GM18499 (cell line): ENCODE data around the gene ACSL3.

ENCODE experiments used
- ATAC-seq: cut with Tn5 transposase; IDR thresholded peaks from one replicate; pipeline ENCODE4 v1.9.1; 2021; ENCODE audit warnings: moderate number of reproducible peaks; ENCODE audit not compliant: insufficient read depth, unreplicated experiment

The ACSL3 gene

DNA sequence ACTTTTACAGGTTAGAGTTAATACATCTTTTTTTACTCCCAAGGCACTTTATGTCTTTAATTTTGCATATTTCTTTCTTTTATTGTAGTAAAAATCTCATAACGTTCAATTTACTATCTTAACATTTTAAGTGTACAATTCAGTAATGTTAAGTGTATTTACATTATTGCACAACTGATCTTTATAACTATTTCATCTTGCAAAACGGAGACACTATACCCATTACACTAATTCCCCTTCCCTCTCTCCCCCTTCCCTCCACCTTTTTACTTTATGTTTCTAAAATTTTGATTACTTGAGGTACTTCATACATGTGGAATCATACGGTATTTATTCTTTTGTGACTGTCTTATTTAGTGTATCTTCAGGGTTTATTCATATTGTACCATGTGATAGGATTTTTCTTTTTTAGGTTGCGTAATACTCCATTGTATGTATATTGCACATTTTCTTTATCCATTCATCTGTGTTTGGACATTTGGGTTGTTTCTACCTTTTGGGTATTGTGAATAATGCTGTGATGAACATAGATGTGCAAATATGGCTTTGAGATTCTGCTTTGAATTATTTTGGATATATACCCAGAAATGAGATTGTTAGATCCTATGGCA, 75.0 kb downstream of the ACSL3 start:
- ATAC-seq: no peak

GRCh38 chr2:222936705-222937104, 75.9 kb downstream of the ACSL3 start:
- ATAC-seq: no peak

DNA sequence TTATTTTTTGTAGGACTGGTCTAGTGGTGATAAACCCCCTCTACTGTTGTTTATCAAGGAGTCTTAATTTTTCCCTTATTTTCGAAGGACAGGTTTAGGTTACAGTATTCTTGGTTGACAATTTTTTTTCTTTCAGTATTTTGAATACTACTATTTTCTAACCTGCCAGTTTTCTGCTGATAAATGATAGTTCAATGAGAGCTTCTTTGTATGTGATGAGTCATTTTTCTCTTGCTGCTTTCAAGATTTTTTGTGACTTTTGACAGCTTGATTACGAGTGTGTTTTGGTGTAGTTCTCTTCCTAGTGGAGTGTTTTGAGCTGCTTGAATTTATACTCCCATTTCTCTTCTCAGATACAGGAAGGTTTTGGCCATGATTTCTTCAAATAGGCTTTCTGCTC, 77.5 kb downstream of the ACSL3 start:
- no peak for ATAC-seq

DNA sequence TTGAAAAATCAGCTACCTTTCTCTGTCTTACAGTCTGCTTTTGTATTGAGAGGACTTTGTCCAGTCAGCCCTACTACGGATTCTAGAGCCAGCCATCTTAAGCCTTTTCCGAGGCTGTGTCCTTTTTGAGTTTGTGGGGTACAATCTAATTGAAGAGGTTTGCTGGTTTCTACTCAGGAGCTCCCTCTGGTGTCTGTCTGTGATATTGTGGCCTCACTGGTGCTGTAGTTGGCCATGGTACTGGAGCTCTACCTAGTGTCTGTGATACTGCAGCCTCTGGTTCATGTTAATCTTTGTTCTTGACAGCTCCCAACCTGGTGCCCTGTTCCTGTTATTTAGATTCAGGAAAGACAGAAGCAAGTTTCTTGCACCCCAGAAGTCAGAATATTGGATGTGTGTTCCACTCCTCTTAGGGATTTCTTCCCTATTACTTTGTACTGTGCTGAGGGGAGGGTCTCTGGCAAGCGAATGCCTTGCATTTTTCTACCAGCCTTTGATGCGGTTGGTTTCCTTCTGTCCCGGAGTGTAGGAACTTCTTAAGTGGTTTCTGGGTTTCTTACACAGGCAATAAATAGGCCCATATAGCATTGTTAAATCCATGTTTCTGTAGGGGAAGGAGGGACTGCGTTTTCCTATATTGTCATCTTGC, 78.5 kb downstream of the ACSL3 start:
- peak; percentile 77 for ATAC-seq

DNA sequence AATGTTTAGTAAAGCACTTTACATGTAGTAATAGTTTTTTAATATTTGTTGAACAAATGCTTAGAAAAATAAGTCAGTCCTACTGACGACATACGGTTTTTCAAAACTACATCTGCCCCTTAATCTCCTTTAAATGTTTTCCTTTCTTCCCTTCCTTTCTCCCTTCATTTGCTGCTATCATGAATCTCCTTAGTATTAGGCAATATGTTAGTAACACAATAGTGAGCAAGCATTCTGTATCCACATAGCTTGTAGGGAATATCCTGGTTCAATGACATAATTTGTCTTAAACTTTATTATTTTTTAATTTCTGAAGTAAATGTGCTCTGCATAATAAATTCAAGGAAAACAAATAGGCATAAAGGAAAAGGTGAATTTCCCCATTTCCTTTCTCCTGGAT, 79.1 kb downstream of the ACSL3 start:
- ATAC-seq: no peak

GRCh38 chr2:222941510-222942032, 80.7 kb downstream of the ACSL3 start:
- ATAC-seq: no peak

GRCh38 chr2:222942561-222942960, 81.7 kb downstream of the ACSL3 start:
- no peak for ATAC-seq

- ATAC-seq: no peak
These were observed 82.1 kb downstream of the ACSL3 start for GRCh38 chr2:222942977-222943376.

DNA sequence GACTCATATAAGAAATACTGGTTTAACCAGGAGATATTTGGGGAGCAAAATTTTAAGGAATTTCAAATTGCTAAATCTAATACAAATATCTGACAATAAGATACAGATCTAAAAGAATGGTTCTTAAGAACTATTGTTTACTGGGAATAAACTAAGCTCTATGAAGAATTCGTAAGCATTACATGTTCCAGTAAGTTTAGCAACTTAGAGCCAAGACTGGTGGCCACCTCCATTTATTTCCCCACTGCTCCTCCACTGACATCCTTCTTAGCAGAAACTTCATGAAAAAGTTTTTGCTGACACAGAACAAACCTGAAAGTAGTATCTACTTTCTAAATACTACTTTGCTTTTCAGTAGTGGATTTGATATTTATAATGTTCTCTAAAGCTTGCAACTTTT, 83.0 kb downstream of the ACSL3 start:
- peak; percentile 53 for ATAC-seq

GRCh38 chr2:222944552-222944951, 83.7 kb downstream of the ACSL3 start:
- ATAC-seq: no peak

GRCh38 chr2:222944971-222945740, 84.3 kb downstream of the ACSL3 start:
- ATAC-seq: no peak

- ATAC-seq: no peak
These were observed 85.1 kb downstream of the ACSL3 start for GRCh38 chr2:222945887-222946286.

GRCh38 chr2:222946700-222947287, 86.0 kb downstream of the ACSL3 start:
- ATAC-seq: no peak

DNA sequence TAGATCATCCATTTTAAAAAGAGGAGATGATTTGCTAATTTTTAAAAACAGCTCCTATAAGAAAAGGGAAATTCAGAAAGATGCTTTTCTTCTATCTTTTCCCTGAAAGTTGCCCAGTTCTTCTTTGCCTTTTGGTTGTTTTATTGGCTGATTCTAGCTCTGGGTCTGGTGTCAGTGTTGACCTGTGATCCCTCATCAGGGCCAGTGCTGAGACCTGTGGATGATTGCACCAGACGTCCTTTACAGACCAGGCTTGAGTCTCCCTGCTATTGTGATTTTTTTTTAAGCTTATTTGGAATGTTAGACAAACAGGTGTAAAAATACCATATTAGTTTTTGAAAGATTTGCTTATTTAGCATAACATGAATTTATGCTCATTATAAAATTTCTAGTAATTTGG, 88.2 kb downstream of the ACSL3 start:
- ATAC-seq: no peak

DNA sequence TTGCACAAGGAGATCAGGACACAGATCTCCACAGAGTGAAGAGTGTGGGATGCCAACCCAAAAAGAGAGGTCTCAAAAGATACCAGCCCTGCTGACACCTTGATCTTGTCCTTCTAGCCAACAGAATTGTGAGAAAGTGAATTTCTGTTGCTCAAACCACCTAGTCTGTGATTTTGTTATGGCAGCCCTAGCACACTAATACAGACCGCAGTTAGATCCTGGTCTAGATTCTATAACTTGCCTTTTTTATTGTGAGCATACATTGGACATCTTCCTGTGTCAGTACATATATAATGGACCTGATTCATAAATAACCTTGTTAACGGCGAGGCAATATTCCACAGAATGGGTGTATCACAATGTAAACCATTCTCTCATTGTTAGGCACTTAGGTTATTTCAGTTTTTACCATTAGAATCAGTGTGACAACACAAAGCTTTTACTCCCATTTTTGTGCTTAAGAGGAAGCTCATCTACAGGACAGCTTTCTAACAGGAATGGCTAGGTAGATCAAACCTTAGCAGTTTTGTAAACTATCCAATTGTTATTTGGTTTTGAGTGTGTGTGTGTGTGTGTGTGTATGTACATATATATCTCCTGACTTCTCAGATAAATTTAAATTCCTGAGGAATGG, 89.0 kb downstream of the ACSL3 start:
- no peak for ATAC-seq

DNA sequence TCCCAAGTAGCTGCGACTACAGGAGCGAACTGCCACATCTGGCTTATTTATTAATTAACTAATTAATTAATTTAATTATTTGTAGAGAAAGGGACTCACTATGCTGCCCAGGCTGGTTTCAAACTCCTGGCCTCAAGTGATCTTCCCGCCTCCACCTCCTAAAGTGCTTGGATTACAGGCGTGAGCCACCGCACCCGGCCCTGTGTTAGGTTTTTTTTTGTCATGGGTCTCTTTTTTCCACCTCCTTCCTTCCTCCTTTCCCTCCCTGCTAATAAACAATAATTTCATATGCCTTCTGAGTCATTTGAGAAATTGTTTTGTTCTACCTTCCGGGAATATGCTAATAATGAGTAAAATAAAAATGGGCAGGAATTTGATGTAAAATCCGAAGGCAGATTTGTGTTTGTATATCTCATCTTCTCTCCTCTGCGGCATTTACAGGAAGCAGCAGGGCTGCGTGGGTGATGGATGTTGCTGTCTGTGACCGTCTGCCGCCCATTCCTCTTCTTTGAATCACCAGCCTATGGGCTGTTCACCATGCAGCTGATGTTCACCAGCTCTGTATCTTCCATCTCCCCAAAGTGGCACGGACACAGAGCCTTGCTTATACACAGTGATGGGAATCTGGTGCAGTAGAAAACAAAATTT, 89.9 kb downstream of the ACSL3 start:
- no peak for ATAC-seq

GRCh38 chr2:222952204-222952603, 91.4 kb downstream of the ACSL3 start:
- no peak for ATAC-seq

DNA sequence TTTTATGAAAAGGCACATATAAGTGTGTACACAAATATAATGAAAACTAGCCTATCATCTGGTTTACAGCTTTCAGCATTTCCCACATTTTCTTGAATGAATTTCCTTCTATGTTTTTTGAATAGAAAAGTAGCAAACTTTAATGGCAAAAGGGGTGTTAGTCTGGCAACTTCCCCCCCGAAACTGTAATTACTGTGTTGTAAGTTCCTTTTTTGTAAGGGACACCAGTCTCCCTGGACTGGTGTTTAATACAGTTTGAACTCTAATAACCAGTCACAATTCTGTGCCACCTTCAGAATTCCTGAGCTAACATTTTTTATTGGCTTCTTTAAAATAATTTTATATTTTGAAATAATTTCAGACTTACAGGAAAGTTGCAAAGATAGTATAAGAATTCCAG, 94.2 kb downstream of the ACSL3 start:
- ATAC-seq: no peak

GRCh38 chr2:222959358-222959757, 98.5 kb downstream of the ACSL3 start:
- ATAC-seq: no peak

DNA sequence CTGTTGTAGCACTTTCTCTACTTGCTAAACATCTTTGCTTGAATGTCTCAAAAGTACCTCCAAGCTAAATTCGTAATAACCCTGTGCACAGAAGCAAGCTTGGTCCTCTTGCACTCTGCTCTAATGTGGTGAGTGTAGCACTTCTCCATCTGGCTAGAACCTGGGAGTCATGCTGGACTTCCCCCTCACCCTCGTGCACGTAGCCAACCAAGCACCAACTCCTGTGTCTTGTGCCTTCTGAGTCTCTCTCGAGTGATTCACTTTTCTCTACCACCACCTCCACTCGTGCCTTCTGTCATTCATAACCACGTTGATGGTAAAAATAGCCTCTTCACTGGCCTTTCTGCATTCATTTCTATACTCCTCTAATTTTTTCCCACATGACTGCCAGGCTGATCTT, 99.3 kb downstream of the ACSL3 start:
- peak; percentile 55 for ATAC-seq
